Activated CD4-positive, alpha-beta T cell treated with anti-CD3 and anti-CD28 coated beads, Interleukin-2, Interleukin-6, amounts not matched to agents 100 ng/mL and 50 ng/mL, durations not matched to agents 16 hours and 8 hours (primary cell): ENCODE results near the gene ZNF839.
"Not testable (repeated sequence)": the region's sequence is repeated elsewhere in the genome, so short reads cannot be mapped to it uniquely, and the experiment has no call there.

Experiments
- DNase-seq: peaks from one replicate; pipeline ENCODE4 v3.0.0-alpha.2; 2020

The ZNF839 gene

DNA sequence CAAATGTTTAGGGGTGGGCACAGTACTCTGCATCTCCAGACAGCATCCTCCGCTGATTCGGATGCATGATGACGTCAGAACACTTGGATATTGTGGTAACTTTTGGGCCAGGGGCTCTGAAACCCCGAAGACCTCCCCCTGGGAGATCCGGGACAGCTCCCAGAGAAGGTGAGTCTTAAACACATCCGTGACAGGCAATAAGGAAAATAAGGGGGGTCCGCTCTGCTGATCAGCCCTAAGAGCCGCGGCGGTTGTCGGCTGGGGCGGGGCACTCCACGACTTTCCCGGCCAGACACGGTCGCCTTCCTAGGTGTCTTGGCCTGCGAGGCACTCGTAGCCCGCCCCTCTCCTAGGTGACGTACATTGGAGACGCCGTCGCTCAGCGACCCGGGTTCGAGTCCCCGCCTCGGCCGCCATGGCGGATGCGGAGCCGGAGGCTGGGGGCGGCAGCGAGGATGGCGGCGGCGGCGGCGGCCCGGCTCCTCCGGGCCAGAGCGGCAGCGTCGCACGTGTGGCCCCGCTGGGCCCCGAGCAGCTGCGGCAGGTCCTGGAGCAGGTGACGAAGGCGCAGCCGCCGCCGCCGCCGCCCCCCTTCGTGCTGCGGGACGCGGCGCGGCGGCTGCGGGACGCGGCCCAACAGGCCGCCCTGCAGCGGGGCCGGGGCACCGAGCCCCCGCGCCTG, at the start of gene ZNF839:
Gene ZNF839 (plus strand): TSS at position 396 of the 682 bp plus-strand sequence. CDS start 20 bp downstream, at position 416.
- peak; percentile 97 for DNase-seq

DNA sequence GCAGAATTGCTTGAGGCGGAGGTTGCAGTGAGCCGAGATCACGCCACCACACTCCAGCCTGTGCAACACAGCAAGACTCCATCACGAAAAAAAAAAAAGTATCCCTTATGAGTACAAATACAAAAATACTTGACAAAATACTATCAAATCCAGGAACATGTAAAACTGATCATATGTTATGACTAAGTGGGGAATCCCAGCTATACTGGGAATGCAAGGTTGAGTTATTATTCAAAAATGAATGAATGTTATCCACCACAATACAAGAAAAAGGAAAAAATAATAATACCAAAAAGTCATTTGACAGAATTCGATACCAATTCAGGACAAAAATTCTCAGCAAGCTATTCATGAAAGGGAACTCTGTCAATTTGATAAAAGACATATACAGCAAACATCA, 47.2 kb upstream of the ZNF839 start:
- peak; percentile 21 for DNase-seq

DNA sequence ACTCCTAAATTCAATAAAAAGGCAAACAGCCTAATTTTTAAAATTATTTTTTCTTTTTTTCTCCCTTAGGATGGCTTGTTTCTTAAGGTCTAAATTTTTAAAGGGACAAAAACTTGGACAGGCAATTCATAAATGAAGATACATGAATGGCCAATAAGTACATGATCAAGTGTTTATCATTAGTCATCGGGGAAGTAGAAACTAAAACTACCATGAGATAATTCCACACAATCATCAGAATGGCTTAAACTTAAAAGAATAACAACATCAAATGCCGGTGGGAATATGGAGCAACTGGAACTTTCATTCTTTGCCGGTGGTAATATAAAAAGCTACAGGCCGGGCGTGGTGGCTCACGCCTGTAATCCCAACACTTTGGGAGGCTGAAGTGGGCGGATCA, 43.7 kb upstream of the ZNF839 start:
- no peak for DNase-seq

DNA sequence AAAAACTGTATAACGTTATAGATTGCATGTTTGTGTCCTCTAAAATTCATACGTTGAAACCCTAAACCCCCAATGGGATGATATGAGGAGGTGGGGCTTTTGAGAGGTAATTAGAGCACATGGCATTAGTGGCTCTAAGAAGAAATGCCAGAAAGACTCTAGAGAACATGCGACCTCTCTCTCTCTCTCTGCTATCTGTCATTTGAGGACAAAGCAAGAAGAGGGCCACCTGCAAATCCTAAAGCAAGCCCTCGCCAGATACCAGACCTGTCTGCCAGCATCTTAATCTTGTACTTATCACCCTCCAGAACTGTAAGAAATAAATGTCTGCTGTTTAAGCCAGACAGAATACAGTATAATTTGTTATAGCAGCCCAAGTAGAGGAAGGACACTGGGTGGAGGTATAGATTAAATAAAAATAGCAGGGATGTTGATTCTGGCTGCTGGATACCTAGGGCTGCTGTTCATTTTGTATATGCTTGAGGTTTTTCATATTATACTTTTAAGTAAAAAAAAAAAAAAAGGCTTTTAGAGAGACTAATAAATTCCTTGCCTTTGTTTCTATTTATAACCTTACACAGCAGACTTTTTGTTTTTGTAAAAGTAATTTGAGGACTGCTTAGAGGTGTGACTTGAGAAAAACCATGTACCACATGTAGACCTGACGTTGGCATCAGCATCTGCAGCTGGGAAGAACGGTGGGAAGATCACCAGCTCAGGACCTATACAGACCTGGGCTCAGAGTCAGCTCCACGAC, 41.5 kb upstream of the ZNF839 start:
- DNase-seq, result no peak

DNA sequence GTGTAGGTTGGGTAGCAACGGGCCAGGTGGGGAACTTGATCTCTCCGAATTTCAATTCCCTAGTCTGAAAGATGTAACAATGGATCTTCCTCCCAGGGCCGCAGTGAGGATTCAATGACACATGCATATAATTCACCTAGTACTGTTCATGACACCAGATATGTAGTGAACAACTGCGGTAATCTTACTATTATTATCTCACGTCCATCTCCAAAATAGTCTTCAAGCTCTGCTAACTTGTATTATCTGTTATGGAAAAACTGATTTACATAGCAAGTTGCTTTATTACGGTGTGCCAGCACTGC, 41.0 kb upstream of the ZNF839 start:
- no peak for DNase-seq

DNA sequence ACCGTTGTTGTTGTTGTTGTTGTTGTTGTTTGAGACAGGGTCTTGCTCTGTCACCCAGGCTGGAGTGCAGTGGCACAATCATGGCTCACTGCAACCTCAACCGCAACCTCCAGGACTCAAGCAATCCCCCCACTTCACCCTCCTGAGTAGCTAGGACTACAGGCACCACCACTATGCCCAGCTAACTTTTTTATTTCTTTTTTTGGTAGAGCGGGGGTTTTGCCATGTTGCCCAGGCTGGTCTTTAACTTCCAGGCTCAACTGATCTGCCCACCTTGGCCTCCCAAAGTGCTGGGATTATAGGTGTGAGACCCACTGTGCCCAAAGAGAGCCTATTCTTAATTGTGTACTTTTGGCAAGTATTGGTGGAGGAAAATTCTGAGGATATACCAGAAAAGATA, 40.3 kb upstream of the ZNF839 start:
- no peak for DNase-seq

DNA sequence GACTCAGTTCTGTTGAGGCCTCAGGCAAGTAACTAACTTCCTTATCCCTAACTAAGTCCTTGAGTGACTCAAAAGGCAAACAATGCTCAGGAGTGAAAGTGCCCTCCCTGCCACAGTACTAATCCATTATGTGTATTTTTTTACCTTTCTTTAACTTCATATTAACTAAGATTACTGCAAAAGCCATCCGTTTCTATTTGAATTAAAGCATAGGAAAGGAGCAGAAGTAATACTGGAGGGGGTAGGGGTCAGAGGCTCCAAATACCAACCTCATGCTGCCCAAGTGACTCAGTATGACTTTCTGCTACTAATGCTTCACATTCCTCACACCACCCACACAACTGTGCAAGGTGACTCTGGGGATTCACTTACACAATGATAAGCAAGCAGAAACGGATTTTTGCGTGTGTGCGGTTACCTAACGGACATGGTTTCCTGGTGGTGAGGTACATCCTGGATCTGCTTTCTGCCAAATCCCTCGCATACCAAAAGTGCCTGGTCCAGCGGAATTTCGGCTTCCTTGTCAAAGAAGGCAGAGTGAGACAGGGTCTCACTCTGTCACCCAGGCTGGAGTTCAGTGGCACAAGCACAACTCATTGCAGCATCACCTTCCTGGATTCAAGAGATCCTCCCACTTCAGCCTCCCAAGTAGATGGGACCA, 39.7 kb upstream of the ZNF839 start:
- peak; percentile 20 for DNase-seq

DNA sequence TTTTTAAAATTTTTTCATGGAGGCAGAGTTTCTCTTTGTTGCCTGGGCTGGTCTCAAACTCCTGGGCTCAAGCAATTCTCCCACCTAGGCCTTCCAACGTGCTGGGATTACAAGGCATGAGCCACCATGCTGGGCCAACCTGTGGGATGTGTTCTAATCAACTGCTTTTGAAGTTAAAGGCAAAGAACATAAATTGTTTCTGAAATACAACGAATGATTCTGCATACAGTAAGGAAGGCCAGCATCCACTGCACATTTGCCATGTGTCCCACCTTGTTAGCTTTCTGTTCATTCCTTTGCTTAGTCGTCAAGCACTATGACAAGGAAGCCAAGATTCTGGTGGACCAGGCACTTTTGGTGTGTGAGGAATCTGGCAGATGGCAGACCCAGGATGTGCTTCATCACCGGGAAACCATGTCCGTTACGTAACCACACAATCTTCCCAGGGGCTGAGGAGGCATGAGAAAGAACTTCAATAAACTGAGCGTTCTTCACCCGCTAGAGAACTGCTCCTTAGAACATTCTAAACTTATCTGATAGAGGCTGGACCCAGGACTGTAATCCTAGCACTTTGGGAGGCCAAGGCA, 39.1 kb upstream of the ZNF839 start:
- no peak for DNase-seq

DNA sequence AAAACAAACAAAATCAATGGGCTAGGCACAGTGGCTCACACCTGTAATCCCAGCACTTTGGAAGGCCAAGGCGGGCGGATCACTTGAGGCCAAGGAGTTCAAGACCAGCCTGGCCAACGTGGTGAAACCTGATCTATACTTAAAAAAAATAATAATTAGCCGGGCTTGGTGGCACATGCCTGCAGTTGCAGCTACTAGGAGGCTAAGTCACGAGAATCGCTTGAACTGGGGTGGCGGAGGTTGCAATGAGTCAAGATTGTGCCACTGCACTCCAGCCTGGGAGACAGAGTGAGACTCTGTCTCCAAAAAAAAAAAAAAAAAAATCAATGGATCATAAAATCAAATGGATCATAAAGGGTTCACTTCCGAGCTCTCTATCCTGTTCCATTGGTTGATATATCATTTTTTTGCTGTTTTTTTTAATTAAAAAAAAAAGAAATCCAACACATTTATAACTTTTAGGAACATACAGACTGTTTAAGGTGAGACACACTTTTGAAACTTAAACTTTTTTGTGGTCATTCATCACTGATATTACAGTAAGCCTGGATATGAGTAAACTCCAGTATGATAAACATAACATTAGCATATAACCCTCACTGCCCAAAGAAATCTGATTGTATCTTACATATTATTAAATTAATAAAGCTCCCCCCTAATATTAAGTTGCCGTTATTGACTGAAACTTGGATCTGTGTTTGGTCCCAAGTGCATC, 36.6 kb upstream of the ZNF839 start:
- DNase-seq, result no peak

DNA sequence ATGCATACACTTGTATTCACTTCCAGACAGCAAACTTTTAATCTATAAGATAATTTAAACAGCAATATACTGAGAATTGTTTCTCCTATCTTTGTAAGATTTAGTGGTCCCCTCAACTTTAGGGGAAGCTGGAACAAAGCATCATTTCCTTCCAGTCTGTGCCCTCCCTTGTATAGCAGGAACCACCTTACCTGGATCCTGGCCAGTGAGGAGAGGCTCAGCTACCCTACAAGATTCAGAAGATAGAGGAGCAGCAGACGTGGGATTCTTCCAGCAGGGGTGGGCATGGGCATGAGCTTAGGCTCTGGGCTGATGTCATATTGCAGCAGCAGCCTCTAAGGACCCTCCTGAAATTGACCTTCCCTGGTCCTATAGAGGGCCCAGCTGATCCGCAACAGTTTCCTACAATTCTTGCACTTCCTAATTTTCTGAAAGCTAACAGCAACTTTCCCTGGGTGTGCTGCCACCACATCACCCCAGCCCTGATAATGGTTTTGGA, 35.9 kb upstream of the ZNF839 start:
- DNase-seq, result no peak

DNA sequence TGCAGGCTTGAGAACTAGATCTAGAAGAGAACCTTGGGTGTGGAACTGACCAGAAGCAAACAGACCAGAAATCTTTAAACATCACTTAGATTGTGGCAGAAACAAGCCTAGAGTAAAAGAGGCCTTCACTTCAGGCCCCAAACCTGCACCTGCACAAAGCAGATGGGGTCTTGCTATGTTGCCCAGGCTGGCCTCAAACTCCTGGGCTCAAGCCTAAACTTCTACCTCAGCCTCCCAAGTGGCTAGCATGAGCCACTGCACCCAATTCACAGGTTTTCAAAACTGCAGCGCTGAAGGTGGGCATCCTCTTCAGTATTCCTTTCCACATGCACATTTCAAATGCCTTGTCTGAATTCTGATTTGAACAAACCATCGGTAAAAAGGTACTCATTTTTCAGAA, 34.4 kb upstream of the ZNF839 start:
- no peak for DNase-seq

DNA sequence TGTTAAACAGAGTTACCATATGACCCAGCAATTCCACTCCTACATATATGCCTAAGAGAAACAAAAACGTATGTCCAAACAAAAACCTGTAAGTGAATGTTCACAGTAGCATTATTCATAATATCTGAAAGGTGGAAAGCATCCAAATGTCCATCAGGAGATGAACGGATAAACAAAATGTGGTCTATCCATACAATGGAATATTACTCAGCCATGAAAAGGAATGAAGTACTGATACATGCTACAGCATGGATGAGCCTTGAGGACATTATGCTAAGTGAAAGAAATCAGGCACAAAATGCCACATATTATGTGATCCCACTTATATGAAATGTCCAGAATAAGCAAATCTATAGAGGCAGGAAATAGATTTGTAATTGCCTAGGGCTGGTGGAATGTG, 31.4 kb upstream of the ZNF839 start:
- no peak for DNase-seq

DNA sequence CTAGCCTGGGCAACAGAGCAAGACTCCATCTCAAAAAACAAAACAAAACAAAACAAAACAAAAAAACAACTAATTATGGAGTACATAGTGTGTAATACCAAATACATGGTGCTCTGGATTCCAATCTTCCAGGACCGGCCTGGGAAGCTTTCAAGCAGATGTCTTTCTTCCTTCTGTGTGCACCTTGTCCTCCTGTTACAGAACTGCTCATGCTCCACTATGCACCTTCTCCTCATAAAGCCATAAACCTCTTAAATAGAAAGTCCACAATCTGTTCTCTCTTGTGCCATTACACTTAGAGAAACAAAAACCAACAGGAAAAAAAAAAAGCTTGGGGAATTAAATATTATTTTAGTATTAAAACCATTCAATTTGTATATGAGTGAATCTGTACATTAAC, 27.1 kb upstream of the ZNF839 start:
- no peak for DNase-seq

DNA sequence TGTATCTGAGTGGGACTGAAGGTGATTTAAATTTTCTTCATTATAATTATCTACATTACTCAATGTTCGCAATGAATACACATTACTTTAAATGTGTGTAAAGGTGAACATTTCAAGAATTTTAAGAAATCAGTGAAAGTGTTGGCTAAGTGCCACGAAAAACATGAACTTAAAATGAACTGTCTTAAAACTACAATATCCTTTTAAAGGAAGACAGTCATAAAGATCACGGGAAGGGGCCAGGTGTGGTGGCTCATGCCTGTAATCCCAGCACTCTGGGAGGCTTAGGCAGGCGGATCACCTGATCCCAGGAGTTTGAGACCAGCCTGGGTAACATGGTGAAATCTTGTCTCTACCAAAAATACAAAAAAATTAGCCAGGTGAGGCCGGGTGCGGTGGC, 25.8 kb upstream of the ZNF839 start:
- no peak for DNase-seq

DNA sequence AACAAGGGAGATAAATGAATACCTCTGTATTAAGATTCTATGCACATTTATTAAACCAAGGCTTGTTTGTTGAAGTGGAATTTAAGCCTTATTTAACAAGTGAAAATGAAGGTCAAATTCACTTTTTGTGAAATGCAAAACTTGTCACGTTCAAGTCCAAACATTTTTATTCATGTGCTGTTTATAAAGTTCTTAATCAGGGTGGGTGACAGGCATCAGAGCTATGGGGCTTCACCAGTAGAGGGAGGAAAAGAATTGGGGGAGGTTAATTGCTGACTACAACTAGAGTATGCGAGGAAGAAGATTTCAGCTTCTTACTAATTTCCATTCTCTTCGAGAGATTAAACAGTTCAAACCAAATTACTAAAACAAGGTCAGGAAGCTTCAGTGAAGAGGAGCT, 24.3 kb upstream of the ZNF839 start:
- DNase-seq, result no peak

DNA sequence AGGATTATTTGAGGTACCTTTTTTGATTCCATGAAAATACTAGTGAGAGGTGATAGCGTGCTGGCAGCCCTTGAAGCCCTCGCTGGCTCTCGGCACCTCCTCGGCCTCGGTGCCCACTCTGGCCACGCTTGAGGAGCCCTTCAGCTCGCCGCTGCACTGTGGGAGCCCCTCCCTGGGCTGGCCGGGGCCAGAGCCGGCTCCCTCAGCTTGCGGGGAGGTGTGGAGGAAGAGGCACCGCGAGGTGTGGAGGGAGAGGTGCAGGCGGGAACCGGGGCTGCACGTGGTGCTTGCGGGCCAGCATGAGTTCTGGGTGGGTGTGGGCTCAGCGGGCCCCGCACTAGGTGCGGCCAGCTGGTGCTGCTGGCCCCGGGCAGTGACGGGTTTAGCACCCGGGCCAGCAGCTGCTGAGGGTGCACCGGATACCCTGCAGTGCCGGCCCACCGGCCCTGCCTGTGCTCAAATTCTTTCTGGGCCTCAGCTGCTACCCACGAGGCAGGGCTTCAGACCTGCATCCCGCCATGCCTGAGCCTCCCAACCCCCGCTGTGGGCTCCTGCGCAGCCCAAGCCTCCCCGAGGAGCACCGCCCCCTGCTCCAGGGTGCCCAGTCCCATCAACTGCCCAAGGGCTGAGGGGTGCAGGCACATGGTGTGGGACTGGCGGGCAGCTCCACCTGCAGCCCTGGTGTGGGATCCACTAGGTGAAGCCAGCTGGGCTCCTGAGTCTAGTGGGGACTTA, 21.9 kb upstream of the ZNF839 start:
- no peak for DNase-seq

DNA sequence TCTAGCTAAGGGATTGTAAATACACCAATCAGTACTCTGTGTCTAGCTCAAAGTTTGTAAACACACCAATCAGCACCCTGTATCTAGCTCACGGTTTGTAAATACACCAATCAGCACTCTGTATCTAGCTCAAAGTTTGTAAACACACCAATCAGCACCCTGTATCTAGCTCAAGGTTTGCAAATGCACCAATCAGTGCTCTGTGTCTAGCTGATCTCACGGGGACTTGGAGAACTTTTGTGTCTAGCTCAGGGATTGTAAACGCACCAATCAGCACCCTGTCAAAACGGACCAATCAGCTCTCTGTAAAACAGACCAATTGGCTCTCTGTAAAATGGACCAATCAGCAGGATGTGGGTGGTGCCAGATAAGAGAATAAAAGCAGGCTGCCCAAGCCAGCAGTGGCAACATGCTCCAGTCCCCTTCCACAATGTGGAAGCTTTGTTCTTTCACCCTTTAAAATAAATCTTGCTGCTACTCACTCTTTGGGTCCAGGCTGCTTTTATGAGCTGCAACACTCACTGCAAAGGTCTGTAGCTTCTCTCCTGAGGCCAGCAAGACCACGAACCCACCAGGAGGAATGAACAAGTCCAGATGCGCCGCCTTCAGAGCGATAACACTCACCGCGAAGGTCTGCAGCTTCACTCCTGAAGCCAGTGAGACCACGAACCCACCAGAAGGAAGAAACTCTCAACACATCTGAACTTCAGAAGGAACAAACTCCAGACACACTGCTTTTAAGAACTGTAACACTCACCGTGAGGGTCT, 21.1 kb upstream of the ZNF839 start:
- DNase-seq, result not testable (repeated sequence)

DNA sequence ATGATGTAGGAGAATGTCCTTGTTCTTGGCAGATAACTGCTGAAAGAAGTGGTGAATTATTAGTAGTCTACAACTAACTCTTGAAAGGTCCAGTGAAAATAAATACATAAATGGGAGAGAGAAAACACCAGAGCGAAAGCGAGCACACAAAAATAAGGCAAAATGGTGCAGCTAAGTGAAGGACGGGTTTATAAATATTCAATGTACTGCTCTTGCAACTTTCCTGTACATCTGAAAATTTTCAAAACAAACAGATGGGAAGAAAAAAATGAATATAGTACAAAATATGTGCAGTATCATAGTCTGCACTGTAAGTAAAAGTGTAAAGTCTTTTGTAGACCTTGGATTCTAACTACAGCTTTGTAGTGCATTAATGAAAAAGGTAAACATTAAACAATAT, 15.9 kb upstream of the ZNF839 start:
- DNase-seq, result no peak

DNA sequence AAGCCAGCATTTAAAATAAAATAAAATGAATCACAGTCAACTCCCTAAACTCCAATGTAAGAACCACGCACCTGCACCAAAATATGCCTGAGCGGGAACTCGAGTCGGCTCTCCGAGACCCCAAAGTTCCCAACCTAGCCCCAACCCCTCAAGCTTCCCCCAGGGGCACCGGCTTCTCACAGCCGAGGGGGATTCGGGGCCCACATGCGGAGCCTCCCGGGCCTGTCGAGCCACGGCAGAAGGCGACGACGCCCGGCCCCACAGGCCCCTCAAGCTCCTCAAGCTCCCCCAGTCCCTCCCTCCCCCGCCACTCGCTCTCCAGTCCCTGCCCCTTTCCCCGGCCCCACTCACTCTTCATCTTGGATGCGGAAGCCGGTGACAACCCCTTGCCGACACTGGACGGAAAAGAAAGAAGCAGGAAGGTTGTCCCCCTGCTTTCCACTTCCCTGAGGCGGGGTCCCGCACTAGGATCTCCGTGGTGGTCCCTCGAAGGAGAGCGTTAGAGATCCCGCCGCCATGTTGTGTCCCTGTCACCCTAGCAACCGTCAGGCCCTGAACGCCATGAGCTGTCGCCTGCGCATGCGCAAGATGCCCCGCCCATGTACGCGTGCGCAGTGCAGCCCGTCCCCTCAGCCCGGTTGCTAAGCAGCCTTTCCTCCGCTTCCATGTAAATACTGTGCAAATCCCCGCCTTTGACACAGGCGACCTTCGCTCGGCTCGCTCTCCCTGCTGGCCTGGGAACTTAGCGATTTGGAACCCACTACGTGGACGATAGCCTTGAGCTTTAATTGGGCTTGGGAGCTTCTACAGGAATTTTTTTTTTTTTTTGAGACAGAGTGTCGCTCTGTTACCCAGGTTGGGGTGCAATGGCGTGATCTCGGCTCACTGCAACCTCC, 14.7 kb upstream of the ZNF839 start, which contains the start of gene MOK:
Gene MOK (minus strand): TSS at position 554 of the 896 bp plus-strand sequence. CDS start 196 bp downstream, at position 358.
- peak; percentile 98 for DNase-seq
